Astrocyte (in vitro differentiated cells and primary cell): Measurements from ENCODE around the gene MOSMO.

Experiments
- CTCF ChIP-seq: IDR thresholded peaks from 2 replicates; pipeline ENCODE4 v1.5.1; 2011; ENCODE audit warnings: low read depth, mild to moderate bottlenecking, inconsistent platforms, low read length, moderate library complexity; ENCODE audit not compliant: insufficient read depth
- EZH2 ChIP-seq: IDR thresholded peaks from 2 replicates; pipeline ENCODE4 v1.6.1; 2012; ENCODE audit warnings: mild to moderate bottlenecking, low read length, inconsistent platforms; ENCODE audit not compliant: insufficient read depth

- TF ChIP-seq EZH2 (no peak), CTCF (no peak)
These were observed 114.3 kb downstream of the MOSMO start for GRCh38 chr16:22122239-22122638.
